ENCODE data around the gene WDR7. TPM values are rescaled to one million over a fixed set of nuclear protein-coding genes. Genes with fewer than 3 reads are reported as not detected.

WDR7 gene
- total and polyA plus RNA-seq, 2 experiments from 2014 or later, result 7.0 to 14.8 TPM

GRCh38 chr18:56770873-56771272, 119.7 kb downstream of the WDR7 start:
- Mint-ChIP-seq H3K27ac (no peak overlapping the region), H3K36me3 (ENCODE audit: low read depth) (no peaks in the 10 kb centered on the region), H3K27me3 (ENCODE audit: insufficient read depth, low read depth, poor library complexity) (no peaks in the 10 kb centered on the region), H3K4me3 (no peak overlapping the region), H3K4me1 (no peaks in the 10 kb centered on the region), H3K9me3 (no peaks in the 10 kb centered on the region)
- DNase-seq (ENCODE audit: low spot score) (no peak), ATAC-seq (no peak)
- Histone ChIP-seq H3K9me2 (ENCODE audit: insufficient read depth) (no peaks in the 10 kb centered on the region), H3K27ac (ENCODE audit: low read depth) (no peak overlapping the region), H2AFZ (no peak overlapping the region), H3K4me1 (ENCODE audit: insufficient read depth) (no peaks in the 10 kb centered on the region), H3K36me3 (ENCODE audit: insufficient read depth) (no peaks in the 10 kb centered on the region), H3K4me2 (no peak overlapping the region), H3K27me3 (ENCODE audit: insufficient read depth) (no peaks in the 10 kb centered on the region), H3K4me3 (no peak overlapping the region), H3K79me2 (replicated peaks; ENCODE audit: insufficient read depth) (no peaks in the 10 kb centered on the region), H4K20me1 (replicated peaks; ENCODE audit: insufficient read depth) (no peaks in the 10 kb centered on the region), H3F3A (replicated peaks; ENCODE audit: low read depth) (no peaks in the 10 kb centered on the region)
- TF ChIP-seq, protein P1, sequence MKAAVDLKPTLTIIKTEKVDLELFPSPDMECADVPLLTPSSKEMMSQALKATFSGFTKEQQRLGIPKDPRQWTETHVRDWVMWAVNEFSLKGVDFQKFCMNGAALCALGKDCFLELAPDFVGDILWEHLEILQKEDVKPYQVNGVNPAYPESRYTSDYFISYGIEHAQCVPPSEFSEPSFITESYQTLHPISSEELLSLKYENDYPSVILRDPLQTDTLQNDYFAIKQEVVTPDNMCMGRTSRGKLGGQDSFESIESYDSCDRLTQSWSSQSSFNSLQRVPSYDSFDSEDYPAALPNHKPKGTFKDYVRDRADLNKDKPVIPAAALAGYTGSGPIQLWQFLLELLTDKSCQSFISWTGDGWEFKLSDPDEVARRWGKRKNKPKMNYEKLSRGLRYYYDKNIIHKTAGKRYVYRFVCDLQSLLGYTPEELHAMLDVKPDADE (IDR thresholded peaks at IDR 0.05), result no peak
- TF ChIP-seq EZH2phosphoT487 (IDR thresholded peaks at IDR 0.05; ENCODE audit: unreplicated experiment) (no peak), EZH2 (IDR thresholded peaks at IDR 0.05; ENCODE audit: low read depth, unreplicated experiment) (no peak), POLR2AphosphoS5 (IDR thresholded peaks at IDR 0.05; ENCODE audit: low read depth) (no peak), JUNB (IDR thresholded peaks at IDR 0.05; ENCODE audit: unreplicated experiment) (no peak), ZNF114 (CRISPR knock-in tag; IDR thresholded peaks at IDR 0.05) (no peak), ZNF331 (CRISPR knock-in tag; IDR thresholded peaks at IDR 0.05; ENCODE audit: low read depth) (no peak), STAT1 (IDR thresholded peaks at IDR 0.05; ENCODE audit: unreplicated experiment) (no peak), NANOG (IDR thresholded peaks at IDR 0.05; ENCODE audit: borderline replicate concordance) (no peak), CREB1 (CRISPR knock-in tag; IDR thresholded peaks at IDR 0.05; ENCODE audit: low read depth) (no peak)
- TF ChIP-seq, protein P2, sequence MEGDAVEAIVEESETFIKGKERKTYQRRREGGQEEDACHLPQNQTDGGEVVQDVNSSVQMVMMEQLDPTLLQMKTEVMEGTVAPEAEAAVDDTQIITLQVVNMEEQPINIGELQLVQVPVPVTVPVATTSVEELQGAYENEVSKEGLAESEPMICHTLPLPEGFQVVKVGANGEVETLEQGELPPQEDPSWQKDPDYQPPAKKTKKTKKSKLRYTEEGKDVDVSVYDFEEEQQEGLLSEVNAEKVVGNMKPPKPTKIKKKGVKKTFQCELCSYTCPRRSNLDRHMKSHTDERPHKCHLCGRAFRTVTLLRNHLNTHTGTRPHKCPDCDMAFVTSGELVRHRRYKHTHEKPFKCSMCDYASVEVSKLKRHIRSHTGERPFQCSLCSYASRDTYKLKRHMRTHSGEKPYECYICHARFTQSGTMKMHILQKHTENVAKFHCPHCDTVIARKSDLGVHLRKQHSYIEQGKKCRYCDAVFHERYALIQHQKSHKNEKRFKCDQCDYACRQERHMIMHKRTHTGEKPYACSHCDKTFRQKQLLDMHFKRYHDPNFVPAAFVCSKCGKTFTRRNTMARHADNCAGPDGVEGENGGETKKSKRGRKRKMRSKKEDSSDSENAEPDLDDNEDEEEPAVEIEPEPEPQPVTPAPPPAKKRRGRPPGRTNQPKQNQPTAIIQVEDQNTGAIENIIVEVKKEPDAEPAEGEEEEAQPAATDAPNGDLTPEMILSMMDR (conservative IDR thresholded peaks at IDR 0.05; ENCODE audit: low read depth in 2 of 2), result no peak
- TF ChIP-seq, protein P3, sequence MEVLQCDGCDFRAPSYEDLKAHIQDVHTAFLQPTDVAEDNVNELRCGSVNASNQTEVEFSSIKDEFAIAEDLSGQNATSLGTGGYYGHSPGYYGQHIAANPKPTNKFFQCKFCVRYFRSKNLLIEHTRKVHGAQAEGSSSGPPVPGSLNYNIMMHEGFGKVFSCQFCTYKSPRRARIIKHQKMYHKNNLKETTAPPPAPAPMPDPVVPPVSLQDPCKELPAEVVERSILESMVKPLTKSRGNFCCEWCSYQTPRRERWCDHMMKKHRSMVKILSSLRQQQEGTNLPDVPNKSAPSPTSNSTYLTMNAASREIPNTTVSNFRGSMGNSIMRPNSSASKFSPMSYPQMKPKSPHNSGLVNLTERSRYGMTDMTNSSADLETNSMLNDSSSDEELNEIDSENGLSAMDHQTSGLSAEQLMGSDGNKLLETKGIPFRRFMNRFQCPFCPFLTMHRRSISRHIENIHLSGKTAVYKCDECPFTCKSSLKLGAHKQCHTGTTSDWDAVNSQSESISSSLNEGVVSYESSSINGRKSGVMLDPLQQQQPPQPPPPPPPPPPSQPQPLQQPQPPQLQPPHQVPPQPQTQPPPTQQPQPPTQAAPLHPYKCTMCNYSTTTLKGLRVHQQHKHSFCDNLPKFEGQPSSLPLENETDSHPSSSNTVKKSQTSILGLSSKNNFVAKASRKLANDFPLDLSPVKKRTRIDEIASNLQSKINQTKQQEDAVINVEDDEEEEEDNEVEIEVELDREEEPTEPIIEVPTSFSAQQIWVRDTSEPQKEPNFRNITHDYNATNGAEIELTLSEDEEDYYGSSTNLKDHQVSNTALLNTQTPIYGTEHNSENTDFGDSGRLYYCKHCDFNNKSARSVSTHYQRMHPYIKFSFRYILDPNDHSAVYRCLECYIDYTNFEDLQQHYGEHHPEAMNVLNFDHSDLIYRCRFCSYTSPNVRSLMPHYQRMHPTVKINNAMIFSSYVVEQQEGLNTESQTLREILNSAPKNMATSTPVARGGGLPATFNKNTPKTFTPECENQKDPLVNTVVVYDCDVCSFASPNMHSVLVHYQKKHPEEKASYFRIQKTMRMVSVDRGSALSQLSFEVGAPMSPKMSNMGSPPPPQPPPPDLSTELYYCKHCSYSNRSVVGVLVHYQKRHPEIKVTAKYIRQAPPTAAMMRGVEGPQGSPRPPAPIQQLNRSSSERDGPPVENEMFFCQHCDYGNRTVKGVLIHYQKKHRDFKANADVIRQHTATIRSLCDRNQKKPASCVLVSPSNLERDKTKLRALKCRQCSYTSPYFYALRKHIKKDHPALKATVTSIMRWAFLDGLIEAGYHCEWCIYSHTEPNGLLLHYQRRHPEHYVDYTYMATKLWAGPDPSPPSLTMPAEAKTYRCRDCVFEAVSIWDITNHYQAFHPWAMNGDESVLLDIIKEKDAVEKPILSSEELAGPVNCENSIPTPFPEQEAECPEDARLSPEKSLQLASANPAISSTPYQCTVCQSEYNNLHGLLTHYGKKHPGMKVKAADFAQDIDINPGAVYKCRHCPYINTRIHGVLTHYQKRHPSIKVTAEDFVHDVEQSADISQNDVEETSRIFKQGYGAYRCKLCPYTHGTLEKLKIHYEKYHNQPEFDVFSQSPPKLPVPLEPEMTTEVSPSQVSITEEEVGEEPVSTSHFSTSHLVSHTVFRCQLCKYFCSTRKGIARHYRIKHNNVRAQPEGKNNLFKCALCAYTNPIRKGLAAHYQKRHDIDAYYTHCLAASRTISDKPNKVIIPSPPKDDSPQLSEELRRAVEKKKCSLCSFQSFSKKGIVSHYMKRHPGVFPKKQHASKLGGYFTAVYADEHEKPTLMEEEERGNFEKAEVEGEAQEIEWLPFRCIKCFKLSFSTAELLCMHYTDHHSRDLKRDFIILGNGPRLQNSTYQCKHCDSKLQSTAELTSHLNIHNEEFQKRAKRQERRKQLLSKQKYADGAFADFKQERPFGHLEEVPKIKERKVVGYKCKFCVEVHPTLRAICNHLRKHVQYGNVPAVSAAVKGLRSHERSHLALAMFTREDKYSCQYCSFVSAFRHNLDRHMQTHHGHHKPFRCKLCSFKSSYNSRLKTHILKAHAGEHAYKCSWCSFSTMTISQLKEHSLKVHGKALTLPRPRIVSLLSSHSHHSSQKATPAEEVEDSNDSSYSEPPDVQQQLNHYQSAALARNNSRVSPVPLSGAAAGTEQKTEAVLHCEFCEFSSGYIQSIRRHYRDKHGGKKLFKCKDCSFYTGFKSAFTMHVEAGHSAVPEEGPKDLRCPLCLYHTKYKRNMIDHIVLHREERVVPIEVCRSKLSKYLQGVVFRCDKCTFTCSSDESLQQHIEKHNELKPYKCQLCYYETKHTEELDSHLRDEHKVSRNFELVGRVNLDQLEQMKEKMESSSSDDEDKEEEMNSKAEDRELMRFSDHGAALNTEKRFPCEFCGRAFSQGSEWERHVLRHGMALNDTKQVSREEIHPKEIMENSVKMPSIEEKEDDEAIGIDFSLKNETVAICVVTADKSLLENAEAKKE (CRISPR knock-in tag; IDR thresholded peaks at IDR 0.05), result no peak
- TF ChIP-seq, protein P4, sequence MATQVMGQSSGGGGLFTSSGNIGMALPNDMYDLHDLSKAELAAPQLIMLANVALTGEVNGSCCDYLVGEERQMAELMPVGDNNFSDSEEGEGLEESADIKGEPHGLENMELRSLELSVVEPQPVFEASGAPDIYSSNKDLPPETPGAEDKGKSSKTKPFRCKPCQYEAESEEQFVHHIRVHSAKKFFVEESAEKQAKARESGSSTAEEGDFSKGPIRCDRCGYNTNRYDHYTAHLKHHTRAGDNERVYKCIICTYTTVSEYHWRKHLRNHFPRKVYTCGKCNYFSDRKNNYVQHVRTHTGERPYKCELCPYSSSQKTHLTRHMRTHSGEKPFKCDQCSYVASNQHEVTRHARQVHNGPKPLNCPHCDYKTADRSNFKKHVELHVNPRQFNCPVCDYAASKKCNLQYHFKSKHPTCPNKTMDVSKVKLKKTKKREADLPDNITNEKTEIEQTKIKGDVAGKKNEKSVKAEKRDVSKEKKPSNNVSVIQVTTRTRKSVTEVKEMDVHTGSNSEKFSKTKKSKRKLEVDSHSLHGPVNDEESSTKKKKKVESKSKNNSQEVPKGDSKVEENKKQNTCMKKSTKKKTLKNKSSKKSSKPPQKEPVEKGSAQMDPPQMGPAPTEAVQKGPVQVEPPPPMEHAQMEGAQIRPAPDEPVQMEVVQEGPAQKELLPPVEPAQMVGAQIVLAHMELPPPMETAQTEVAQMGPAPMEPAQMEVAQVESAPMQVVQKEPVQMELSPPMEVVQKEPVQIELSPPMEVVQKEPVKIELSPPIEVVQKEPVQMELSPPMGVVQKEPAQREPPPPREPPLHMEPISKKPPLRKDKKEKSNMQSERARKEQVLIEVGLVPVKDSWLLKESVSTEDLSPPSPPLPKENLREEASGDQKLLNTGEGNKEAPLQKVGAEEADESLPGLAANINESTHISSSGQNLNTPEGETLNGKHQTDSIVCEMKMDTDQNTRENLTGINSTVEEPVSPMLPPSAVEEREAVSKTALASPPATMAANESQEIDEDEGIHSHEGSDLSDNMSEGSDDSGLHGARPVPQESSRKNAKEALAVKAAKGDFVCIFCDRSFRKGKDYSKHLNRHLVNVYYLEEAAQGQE (IDR thresholded peaks at IDR 0.05; ENCODE audit: unreplicated experiment), result no peak
